HepG2 (cell line): ENCODE results near the gene FAM221B. TPM values are rescaled to one million over a fixed set of nuclear protein-coding genes. Genes with fewer than 3 reads are reported as not detected.
A peak's percentile ranks its signal among the peaks of the same experiment; 100 is the strongest.

Experiments
- ASH2L ChIP-seq: fragments of 300-600, 200-600 bp; sonication (generic); IDR thresholded peaks from 2 replicates; pipeline ENCODE4 v1.7.0; 2017; ENCODE audit warnings: low read depth, mild to moderate bottlenecking, moderate library complexity, mixed read lengths, low read length; ENCODE audit not compliant: insufficient read length
- ATF6 ChIP-seq: sonication (generic); formaldehyde crosslinking; conservative IDR thresholded peaks from 2 replicates; pipeline ENCODE4 v1.4.0; 2020; ENCODE audit warnings: missing genetic modification reagents
- HNF1A ChIP-seq, 2 experiments: sonication (generic) in 1 of 2; formaldehyde crosslinking in 1 of 2; IDR thresholded peaks; 2 replicates each; pipeline versions ENCODE4 v1.4.0 to v1.6.1; 2016 to 2020; ENCODE audit warnings: borderline replicate concordance in 1 of 2, low read depth in 1 of 2, mild to moderate bottlenecking in 1 of 2, missing genetic modification reagents in 1 of 2
- HNRNPLL ChIP-seq: fragments of 200-400 bp; formaldehyde crosslinking; IDR thresholded peaks from 2 replicates; pipeline ENCODE4 v1.6.1; 2017; ENCODE audit warnings: mild to moderate bottlenecking, low read depth, low read length; ENCODE audit not compliant: poor library complexity, severe bottlenecking
- LCORL ChIP-seq, 2 experiments: fragments of 450-650 bp in 1 of 2; sonication (generic) in 1 of 2; formaldehyde crosslinking in 1 of 2; IDR thresholded peaks; 2 replicates each; pipeline versions ENCODE4 v1.5.0 to v1.6.1; 2017 to 2020; ENCODE audit warnings: antibody characterized with exemption in 1 of 2, missing genetic modification reagents in 1 of 2
- MIXL1 ChIP-seq: IDR thresholded peaks from 2 replicates; pipeline ENCODE4 v1.6.1; 2016
- NCOR1 ChIP-seq: fragments of 200-600 bp; sonication (generic); IDR thresholded peaks from 2 replicates; pipeline ENCODE4 v1.7.0; 2017; ENCODE audit warnings: antibody characterized with exemption, low read length, borderline replicate concordance
- POLR2A ChIP-seq, 2 experiments: IDR thresholded peaks; 2 replicates each; pipeline ENCODE4 v1.6.1; 2011; ENCODE audit warnings: low read depth in 2 of 2, low read length in 2 of 2, mild to moderate bottlenecking in 1 of 2, moderate library complexity in 1 of 2; ENCODE audit not compliant: insufficient read depth in 1 of 2
- RFX5 ChIP-seq: IDR thresholded peaks from 2 replicates; pipeline ENCODE4 v1.6.1; 2011; ENCODE audit warnings: low read depth, low read length, improper control_type of control experiment
- SALL1 ChIP-seq: sonication (generic); formaldehyde crosslinking; IDR thresholded peaks from 2 replicates; pipeline ENCODE4 v1.8.0; 2022; ENCODE audit warnings: mild to moderate bottlenecking, missing genetic modification reagents
- SRY ChIP-seq: sonication (generic); formaldehyde crosslinking; IDR thresholded peaks from 2 replicates; pipeline ENCODE4 v1.8.0; 2022; ENCODE audit warnings: mild to moderate bottlenecking, missing genetic modification reagents
- TAF15 ChIP-seq: fragments of 200-400 bp; formaldehyde crosslinking; IDR thresholded peaks from one replicate; pipeline ENCODE4 v1.6.1; 2018; ENCODE audit warnings: mild to moderate bottlenecking, low read depth, low read length; ENCODE audit not compliant: poor library complexity, severe bottlenecking
- ZNF264 ChIP-seq: sonication (generic); formaldehyde crosslinking; IDR thresholded peaks from 2 replicates; pipeline ENCODE4 v1.4.0; 2020; ENCODE audit warnings: missing genetic modification reagents
- ZNF329 ChIP-seq: sonication (generic); formaldehyde crosslinking; IDR thresholded peaks from 2 replicates; pipeline ENCODE4 v1.9.0; 2021; ENCODE audit warnings: low read depth, mild to moderate bottlenecking, missing genetic modification reagents
- ZNF782 ChIP-seq: sonication (generic); formaldehyde crosslinking; IDR thresholded peaks from 2 replicates; pipeline ENCODE4 v1.4.0; 2020; ENCODE audit warnings: missing genetic modification reagents, mild to moderate bottlenecking, borderline replicate concordance
- polyA plus RNA-seq, 8 experiments: library from polyadenylated mRNA; depleted of rRNA in 3 of 8; stranded (reverse) in 7 of 8; unstranded in 1 of 8; fragments of >200 nt; fragmentation: Illumina TruSeq in 4 of 8; extraction: Trizol in 4 of 8; gene quantifications; 2 replicates each; pipeline versions ENCODE4 v1.2.1 to v1.2.3, GENCODE V29; 2011 to 2016; ENCODE audit warnings: low read depth in 4 of 8, missing spikeins in 1 of 8, mixed read lengths in 1 of 8; ENCODE audit not compliant: insufficient read depth in 1 of 8
- total RNA-seq, 5 experiments: library from RNA; depleted of rRNA; stranded (reverse); fragments of >200 nt; fragmentation: Illumina TruSeq; extraction: Trizol; gene quantifications; 2 replicates each; pipeline ENCODE4 v1.2.3, GENCODE V29; 2016; ENCODE audit warnings: low read depth in 1 of 5
- TF ChIP-seq, protein P1 (sequence below): sonication (generic); IDR thresholded peaks from 2 replicates; pipeline ENCODE4 v1.6.1; 2016; ENCODE audit warnings: low read depth, borderline replicate concordance
- TF ChIP-seq, protein P2 (sequence below): IDR thresholded peaks from 2 replicates; pipeline ENCODE4 v1.6.1; 2016; ENCODE audit warnings: missing genetic modification reagents, missing compliant biosample characterization

The FAM221B gene
- total and polyA plus RNA-seq, 2 of the 13 experiments (the other 11 are each of a cell fraction or from before 2014, with no cell fraction given): not detected

- TF ChIP-seq, protein P1, sequence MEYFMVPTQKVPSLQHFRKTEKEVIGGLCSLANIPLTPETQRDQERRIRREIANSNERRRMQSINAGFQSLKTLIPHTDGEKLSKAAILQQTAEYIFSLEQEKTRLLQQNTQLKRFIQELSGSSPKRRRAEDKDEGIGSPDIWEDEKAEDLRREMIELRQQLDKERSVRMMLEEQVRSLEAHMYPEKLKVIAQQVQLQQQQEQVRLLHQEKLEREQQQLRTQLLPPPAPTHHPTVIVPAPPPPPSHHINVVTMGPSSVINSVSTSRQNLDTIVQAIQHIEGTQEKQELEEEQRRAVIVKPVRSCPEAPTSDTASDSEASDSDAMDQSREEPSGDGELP: peak; percentile 36; the same call in 1 of the 2 replicates
- TF ChIP-seq MIXL1 (CRISPR knock-in tag) (peak; percentile 26; the same call in 1 of the 2 replicates), ZNF264 (peak; percentile 32; the same call in 1 of the 2 replicates), LCORL (IDR thresholded peaks at IDR 0.05) (no peak), LCORL (CRISPR knock-in tag; IDR thresholded peaks at IDR 0.05) (peak; percentile 52; the same call in 1 of the 2 replicates), RFX5 (peak; percentile 41; the same call in 1 of the 2 replicates), SALL1 (CRISPR knock-in tag) (0 out of 2 replicates have a peak, but pooled peaks have one; percentile 42), POLR2A (IDR thresholded peaks at IDR 0.05; ENCODE audit: insufficient read depth in 1 of 2, low read depth in 2 of 2, low read length in 2 of 2) (peak; percentile 79 to 82), TAF15 (peak; percentile 44), ASH2L (peak; percentile 29), ZNF782 (CRISPR knock-in tag) (no peak), NCOR1 (peak; percentile 44; the same call in 1 of the 2 replicates), SRY (0 out of 2 replicates have a peak, but pooled peaks have one; percentile 77), HNF1A (IDR thresholded peaks at IDR 0.05; ENCODE audit: low read depth) (no peak), HNF1A (CRISPR knock-in tag; IDR thresholded peaks at IDR 0.05; ENCODE audit: borderline replicate concordance) (no peak), ZNF329 (CRISPR knock-in tag) (0 out of 2 replicates have a peak, but pooled peaks have one; percentile 49), ATF6 (CRISPR knock-in tag) (no peak), HNRNPLL (peak; percentile 54)
- TF ChIP-seq, protein P2, sequence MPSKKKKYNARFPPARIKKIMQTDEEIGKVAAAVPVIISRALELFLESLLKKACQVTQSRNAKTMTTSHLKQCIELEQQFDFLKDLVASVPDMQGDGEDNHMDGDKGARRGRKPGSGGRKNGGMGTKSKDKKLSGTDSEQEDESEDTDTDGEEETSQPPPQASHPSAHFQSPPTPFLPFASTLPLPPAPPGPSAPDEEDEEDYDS (CRISPR knock-in tag): peak; percentile 70
These were observed 13.5 kb downstream of the FAM221B start, which contains the start of gene HINT2 (continued) for GRCh38 chr9:35814841-35815543.
